Left colon (tissue), 2 donors: Measurements from ENCODE around the gene IL11RA. TPM values are rescaled to one million over a fixed set of nuclear protein-coding genes. Genes with fewer than 3 reads are reported as not detected.
A peak's percentile ranks its signal among the peaks of the same experiment; 100 is the strongest.

Source experiments
- ATAC-seq: fragments of 200-7000 bp; cut with Tn5 transposase; one replicate; pipeline ENCODE4 v1.9.1; 2020; ENCODE audit warnings: mild to moderate bottlenecking, moderate library complexity
- DNase-seq, 2 donors: peaks; one replicate each; pipeline ENCODE4 v3.0.0-alpha.2; 2020
- intact Hi-C, 2 donors: fragments of 100-400 bp; cut with DNase I in 1 of 2; cut with micrococcal nuclease in 1 of 2; formaldehyde crosslinking; loops; one replicate each; pipeline versions ENCODE4 v1.11.2 to v1.14.0; 2022; cut with DNase I, micrococcal nuclease
- total RNA-seq, 2 donors: library from RNA; stranded (reverse); fragmentation: NEBNext Ultra II Directional; extraction: Animal tissue kit (Norgen Biotek cat#: 25700); gene quantifications; one replicate each; pipeline ENCODE4 v1.2.1, GENCODE V29; 2021
- donor health status: DM: no; HTN: no; CAD: no.
- donor health status: DM: yes; HTN: yes; CAD: no.

The IL11RA gene
- total RNA-seq, 2 donors from 2014 or later, result 18.6 to 22.4 TPM

DNA sequence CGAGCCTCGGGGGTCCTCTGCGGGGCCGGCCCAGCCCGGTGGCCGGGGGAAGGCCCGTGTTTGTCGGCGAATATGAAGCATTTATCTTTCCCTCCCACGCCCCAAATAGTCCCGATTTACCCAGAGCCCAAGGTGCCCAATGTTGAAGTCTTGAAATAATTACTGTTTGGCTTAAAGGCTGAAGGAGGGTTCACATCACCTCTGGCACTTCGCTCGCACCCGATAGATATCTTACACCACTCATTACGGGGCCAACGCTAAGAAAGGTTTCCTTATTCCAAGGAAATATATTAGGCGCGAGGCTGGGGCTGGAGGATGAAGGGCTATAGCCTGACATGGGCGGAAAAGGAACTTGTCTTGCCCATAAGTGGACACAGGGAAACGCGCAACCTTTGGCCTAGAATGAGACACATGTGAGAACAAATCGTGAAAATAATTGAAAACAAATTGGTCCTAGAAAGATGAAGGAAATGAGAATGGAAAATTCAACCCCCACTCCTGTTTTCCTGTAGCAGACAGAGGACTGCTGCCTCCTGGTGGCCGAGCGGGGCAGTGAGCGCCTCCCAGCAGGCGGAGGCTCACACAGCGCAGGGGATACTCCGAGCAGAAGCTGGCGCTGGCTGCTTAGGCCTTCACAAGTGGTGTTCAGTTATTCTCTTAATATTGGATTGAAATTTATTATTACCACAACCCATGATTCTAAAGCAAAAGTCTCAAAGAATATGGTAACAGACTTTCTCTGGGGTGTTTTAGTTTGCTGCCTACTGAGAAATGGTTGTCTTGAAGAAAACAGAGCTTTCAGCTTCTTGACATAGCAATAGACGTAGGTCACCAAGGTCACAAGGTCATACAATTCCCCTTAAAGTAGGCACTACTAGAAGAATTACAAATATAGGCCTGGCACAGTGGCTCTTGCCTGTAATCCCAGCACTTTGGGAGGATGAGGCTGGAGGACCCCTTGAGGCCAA is 50.1 kb downstream of the IL11RA start:
- intact Hi-C loops, result loop anchor here in 1 of 2 donors (10.0 kb wide), 1 partner anchor 87 kb away; the partner anchor contains the start of gene RPP25L
- ATAC-seq, result peak; percentile 95
- DNase-seq, result peak; percentile 80 to 91

GRCh38 chr9:34707130-34707529 is 55.1 kb downstream of the IL11RA start:
- ATAC-seq (no peak), DNase-seq (no peak)
- intact Hi-C loops, result loop anchor here in 1 of 2 donors (10.0 kb wide), 1 partner anchor 92 kb away; the partner anchor contains the start of gene RPP25L

GRCh38 chr9:34709196-34709978 is 57.4 kb downstream of the IL11RA start:
- ATAC-seq, result no peak
- intact Hi-C loops, result loop anchor here in 1 of 2 donors (10.0 kb wide), 1 partner anchor 95 kb away; the partner anchor contains the start of gene RPP25L

GRCh38 chr9:34710023-34710422 is 58.0 kb downstream of the IL11RA start, which contains the start of gene CCL21:
TSS of gene CCL21 (minus strand) at chr9:34710136. CDS start at chr9:34710066, 70 bp downstream.
- DNase-seq (peak in 1 of 2 donors; percentile 33), ATAC-seq (no peak)
- intact Hi-C loops, result no loop called here

More at GRCh38 chr9:34709196-34709978, 57.4 kb downstream of the IL11RA start:
- DNase-seq, result no peak

Other genes with a start within 250 kb of the IL11RA start
- 1 to 10 TPM; 6.8 to 7.2 TPM for gene FAM219A, start 193.6 kb upstream of the IL11RA start, total RNA-seq
- gene DNAI1, start 193.4 kb upstream of the IL11RA start, total RNA-seq, result not detected
- gene ENHO, start 129.2 kb upstream of the IL11RA start, total RNA-seq, result 1 to 10 TPM in 1 of 2 donors, under 1 TPM in 1; 0.89 to 2.3 TPM
- 10 to 100 TPM in 1 of 2 donors, 1 to 10 TPM in 1; 6.4 to 13.1 TPM for gene CNTFR, start 62.5 kb upstream of the IL11RA start, total RNA-seq
- 10 to 100 TPM; 36.4 to 40.7 TPM for gene RPP25L, start 40.1 kb upstream of the IL11RA start, total RNA-seq
- gene DCTN3, start 31.7 kb upstream of the IL11RA start, total RNA-seq, result 10 to 100 TPM; 53.7 to 59.4 TPM
- not detected for gene ARID3C, start 23.1 kb upstream of the IL11RA start, total RNA-seq
- 10 to 100 TPM; 47.7 to 58.4 TPM for gene SIGMAR1, start 14.4 kb upstream of the IL11RA start, total RNA-seq
- 10 to 100 TPM; 49.6 to 50.5 TPM for gene GALT, start 5.5 kb upstream of the IL11RA start, total RNA-seq
- not detected for gene CCL27, start 10.5 kb downstream of the IL11RA start, total RNA-seq
- gene CCL19, start 39.1 kb downstream of the IL11RA start, total RNA-seq, result 1 to 10 TPM in 1 of 2 donors, not detected in 1; 2.6 TPM
- 10 to 100 TPM; 27.0 to 27.5 TPM for gene CCL21, start 58.0 kb downstream of the IL11RA start, total RNA-seq